ENCODE data around the gene USP13. TPM values are rescaled to one million over a fixed set of nuclear protein-coding genes. Genes with fewer than 3 reads are reported as not detected.
A peak's percentile ranks its signal among the peaks of the same experiment; 100 is the strongest.
"Not testable (repeated sequence)": the region's sequence is repeated elsewhere in the genome, so short reads cannot be mapped to it uniquely, and the experiment has no call there.

Gene USP13
- total RNA-seq, 4 donors from 2014 or later = 9.6 to 37.5 (median 17.2) TPM

- ATAC-seq (ENCODE audit: low FRiP score) (no peak), DNase-seq (ENCODE audit: low spot score) (no peak)
- TF ChIP-seq, protein P1, sequence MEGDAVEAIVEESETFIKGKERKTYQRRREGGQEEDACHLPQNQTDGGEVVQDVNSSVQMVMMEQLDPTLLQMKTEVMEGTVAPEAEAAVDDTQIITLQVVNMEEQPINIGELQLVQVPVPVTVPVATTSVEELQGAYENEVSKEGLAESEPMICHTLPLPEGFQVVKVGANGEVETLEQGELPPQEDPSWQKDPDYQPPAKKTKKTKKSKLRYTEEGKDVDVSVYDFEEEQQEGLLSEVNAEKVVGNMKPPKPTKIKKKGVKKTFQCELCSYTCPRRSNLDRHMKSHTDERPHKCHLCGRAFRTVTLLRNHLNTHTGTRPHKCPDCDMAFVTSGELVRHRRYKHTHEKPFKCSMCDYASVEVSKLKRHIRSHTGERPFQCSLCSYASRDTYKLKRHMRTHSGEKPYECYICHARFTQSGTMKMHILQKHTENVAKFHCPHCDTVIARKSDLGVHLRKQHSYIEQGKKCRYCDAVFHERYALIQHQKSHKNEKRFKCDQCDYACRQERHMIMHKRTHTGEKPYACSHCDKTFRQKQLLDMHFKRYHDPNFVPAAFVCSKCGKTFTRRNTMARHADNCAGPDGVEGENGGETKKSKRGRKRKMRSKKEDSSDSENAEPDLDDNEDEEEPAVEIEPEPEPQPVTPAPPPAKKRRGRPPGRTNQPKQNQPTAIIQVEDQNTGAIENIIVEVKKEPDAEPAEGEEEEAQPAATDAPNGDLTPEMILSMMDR (IDR thresholded peaks at IDR 0.05) = no peak
These were observed 21.9 kb upstream of the USP13 start for GRCh38 chr3:179630753-179631451.

DNA sequence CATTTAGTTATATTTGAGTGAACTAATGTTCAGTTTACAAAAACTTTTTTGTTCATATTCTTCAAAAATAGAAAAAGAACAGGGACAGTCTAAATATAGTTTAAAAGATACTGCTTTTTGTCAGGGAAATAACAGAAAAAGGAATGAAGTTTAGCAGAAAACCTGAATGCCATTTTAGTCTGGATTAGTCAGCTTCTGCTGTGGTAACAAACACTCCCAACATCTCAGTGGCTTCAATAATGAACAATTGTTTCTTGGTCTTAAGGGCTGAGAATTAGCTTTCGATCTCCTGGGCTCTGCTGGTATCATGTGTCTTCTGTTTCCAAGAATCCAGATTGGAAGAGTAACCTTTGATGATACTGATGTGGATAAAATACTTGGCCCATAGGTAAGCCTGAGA is 12.4 kb upstream of the USP13 start:
- no peak for DNase-seq (ENCODE audit: low spot score)
- ATAC-seq (ENCODE audit: low FRiP score) = no peak
- TF ChIP-seq, protein P1 (IDR thresholded peaks at IDR 0.05) = no peak

- DNase-seq (ENCODE audit: low spot score) (no peak), ATAC-seq (ENCODE audit: low FRiP score) (no peak)
- TF ChIP-seq, protein P1 (IDR thresholded peaks at IDR 0.05) = no peak
These were observed 10.0 kb upstream of the USP13 start for GRCh38 chr3:179642871-179643270.

DNA sequence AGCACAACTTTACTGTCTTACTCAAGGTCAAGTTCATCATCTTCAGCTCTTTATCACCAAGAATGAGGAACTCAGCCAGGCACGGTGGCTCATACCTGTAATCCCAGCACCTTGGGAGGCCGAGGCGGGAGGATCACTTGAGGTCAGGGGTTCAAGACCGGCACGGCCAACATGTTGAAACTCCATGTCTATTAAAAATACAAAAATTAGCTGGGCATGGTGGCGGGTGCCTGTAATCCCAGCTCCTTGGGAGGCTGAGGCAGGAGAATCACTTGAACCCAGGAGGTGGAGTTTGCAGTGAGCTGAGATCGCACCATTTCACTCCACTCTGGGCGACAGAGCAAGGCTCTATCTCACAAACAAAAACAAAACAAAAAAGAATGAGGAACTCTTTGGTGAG is 9.0 kb upstream of the USP13 start:
- not testable (repeated sequence) for DNase-seq (ENCODE audit: low spot score); ATAC-seq (ENCODE audit: low FRiP score)

DNA sequence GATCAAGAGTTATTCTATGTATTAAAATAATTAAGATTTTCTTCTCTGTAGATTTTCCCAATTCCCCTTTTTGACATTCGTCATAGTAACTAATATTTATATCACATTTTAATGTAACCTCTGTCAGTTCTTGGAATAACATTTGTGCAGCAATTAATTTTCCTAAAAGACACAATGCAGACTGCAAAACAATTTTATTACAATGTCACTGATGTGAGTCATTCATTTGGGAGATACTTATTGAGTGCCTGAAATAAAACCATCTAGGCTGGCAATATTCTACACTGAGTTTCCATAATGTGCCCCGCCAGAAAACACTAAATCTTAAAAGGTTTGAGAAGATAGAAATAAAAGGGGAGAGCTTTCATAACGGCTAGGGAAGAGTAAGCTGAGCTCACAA is 6.7 kb upstream of the USP13 start:
- no peak for ATAC-seq (ENCODE audit: low FRiP score)
- TF ChIP-seq, protein P1 (IDR thresholded peaks at IDR 0.05) = no peak

GRCh38 chr3:179651687-179652446 is 973 bp upstream of the USP13 start:
- ATAC-seq (ENCODE audit: low FRiP score) (no peak), DNase-seq (ENCODE audit: low spot score) (no peak)
- TF ChIP-seq, protein P1 (IDR thresholded peaks at IDR 0.05) = no peak

More for the DNA sequence above, 6.7 kb upstream of the USP13 start:
- no peak for DNase-seq (ENCODE audit: low spot score)

- DNase-seq (ENCODE audit: low spot score) (peak; percentile 36), ATAC-seq (ENCODE audit: low FRiP score) (peak; percentile 65)
- TF ChIP-seq, protein P1 (IDR thresholded peaks at IDR 0.05) = no peak
These were observed 407 bp downstream of the USP13 start for GRCh38 chr3:179653096-179653797.
